HG02610 (cell line): ENCODE results near the gene TP63.

Experiments
- ATAC-seq: cut with Tn5 transposase; IDR thresholded peaks from one replicate; pipeline ENCODE4 v1.9.1; 2021; ENCODE audit warnings: mild to moderate bottlenecking, moderate library complexity; ENCODE audit not compliant: unreplicated experiment

Gene TP63

GRCh38 chr3:189680723-189681122 is 49.5 kb downstream of the TP63 start:
- no peak for ATAC-seq

- no peak for ATAC-seq
Observed at GRCh38 chr3:189683546-189684255, 52.5 kb downstream of the TP63 start.

DNA sequence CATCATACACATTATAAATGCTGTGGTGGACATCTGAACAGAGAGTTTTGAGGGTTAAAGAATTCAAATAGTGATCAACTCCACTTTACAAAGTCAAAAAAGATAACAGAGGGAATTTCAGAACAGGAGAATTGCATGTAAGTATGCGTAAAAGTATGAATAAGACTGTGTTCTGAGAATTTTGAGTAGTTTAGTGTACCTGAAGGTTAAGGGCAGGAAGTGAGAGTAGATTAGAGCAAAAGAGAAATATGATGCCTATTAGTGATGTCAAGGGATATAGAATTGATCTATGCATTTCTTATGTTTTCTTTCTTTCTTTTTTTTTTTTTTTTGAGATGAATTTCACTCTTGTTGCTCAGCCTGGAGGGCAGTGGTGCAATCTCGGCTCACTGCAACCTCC is 53.1 kb downstream of the TP63 start:
- ATAC-seq: no peak

- no peak for ATAC-seq
Observed at GRCh38 chr3:189685291-189685690, 54.1 kb downstream of the TP63 start.

GRCh38 chr3:189685860-189686259 is 54.7 kb downstream of the TP63 start:
- ATAC-seq: no peak

DNA sequence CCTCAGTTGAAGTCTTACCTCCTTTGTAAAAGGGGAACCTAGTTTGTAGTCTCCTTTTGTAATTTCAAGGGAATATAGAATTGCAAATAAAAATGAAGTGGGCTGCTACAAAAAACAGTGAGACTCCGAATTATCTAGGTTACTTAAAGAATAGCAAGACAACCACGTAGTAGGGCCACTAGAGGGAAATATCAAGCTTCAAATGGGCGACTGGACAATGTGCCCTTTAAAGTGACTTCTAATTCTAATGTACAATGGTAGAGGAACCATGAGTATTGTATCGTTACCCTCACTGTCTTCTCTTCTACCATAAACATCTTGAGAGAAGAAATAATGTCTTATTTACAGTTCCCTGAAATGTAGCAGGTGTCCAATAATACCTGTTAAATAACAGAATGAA is 56.3 kb downstream of the TP63 start:
- no peak for ATAC-seq

GRCh38 chr3:189688262-189688661 is 57.1 kb downstream of the TP63 start:
- ATAC-seq: no peak

DNA sequence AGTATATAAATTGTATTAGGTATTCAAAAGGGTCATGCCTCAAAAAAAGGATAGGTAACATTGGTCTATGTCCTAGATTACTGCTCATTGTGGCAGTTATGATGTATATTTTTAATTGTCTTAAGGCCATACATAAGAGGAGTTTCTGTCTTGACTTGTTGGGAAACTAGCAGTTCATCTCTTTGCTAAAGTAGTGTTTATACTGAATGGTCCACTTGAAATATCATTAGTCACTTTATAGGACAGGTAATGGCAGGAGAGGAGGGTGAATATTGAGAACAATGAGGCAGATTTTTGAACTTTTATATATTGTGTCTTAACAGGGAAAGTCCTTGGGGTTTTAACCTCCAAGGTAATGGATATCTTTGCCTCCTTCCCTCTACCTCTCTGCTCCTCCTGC is 58.4 kb downstream of the TP63 start:
- ATAC-seq: no peak

- ATAC-seq: no peak
Observed at GRCh38 chr3:189690237-189690636, 59.0 kb downstream of the TP63 start.

DNA sequence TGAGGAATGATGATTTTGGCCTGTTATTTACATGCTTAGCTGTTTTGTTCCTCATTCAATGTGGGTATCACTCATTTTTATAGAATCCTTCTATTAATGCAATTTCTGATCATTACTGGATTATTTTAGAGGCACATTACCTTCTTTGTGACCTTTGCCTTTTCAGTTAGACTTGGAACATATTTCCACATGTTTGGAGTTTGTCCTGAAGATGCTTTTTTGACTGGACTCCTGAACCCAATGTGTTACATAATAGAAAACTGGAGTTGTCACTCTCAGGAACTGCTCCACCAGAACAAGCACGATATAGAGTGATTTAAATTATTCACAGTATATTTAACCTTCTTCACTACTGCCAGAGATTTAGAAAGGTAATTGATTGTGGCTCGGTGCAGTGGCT is 59.5 kb downstream of the TP63 start:
- ATAC-seq: no peak

GRCh38 chr3:189695400-189695799 is 64.2 kb downstream of the TP63 start:
- ATAC-seq: no peak

DNA sequence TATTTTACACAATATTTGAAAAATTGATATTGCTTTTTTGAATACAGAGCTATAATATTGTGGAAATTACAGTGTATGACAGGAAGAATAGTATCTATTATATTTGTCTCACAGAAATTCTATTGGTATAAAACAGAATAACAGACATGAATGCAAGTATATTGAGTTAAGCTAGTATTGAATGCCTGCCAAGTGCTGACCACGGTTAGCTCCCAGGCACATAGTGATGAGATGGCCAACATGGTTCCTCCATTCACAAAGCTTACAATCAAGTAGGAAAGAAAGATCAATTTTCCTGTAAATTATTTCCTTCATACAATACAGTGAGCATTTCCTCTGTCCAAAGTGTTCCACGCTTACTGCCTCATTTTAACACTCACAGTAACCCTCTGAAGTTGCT is 67.6 kb downstream of the TP63 start:
- no peak for ATAC-seq

- ATAC-seq: no peak
Observed at GRCh38 chr3:189699885-189700284, 68.7 kb downstream of the TP63 start.

GRCh38 chr3:189702066-189702646 is 71.0 kb downstream of the TP63 start:
- ATAC-seq: no peak

DNA sequence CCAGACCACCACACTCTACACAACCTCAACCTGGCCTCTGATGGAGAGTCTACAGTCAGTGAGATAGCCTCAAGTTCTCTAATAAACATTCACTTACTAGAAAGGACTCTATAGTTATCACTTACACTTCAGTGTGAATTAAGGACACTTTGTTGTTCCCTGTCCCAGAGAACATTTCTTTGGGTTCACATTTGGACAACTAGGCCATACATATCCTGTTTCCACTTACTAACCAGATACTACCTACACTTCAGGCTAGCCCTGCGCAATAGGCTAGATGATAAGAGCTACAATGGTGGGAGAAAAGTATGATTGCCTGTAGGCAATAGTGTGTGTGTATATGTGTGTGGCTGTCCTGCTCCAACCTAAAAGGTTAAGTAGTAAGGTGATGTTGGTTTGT is 72.7 kb downstream of the TP63 start:
- ATAC-seq: no peak

- ATAC-seq: no peak
Observed at GRCh38 chr3:189708375-189708774, 77.2 kb downstream of the TP63 start.

DNA sequence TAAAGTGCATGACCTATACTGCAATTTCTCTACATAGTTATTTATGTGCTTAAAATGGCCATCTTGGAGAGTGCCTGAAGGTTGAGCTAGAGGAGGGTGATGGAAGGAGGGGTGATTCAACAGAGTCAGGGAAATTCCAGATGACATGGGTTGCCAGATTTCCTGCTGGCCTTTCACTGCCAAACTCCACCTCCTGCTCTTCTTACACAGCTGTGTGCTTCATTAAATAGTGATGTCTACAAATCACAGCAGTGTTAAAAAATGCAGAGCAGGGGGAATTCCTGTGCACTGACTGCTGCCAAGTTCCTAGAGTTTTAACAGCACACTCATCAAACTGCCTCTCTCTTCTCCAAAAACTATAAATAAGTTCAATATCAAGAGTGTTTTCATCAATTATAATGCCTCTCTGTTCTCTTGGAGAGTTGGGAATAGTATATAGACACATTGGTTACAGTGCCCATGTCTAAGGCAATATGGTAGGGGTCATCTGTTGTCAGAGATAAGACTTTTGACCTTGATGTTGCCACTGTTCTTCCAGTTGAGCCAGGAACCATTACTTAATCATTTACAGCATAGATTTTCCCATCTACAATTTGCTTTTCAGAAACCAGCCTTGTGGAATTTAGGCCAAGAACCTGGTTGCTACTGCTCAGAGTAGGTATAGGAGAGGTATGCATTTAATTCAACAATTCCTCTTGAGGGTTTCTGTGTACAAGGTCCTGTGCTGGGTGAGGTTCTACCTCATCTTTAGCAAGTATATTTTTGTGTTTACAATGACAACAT is 79.6 kb downstream of the TP63 start:
- peak; percentile 65 for ATAC-seq

GRCh38 chr3:189712906-189713483 is 81.8 kb downstream of the TP63 start:
- no peak for ATAC-seq

DNA sequence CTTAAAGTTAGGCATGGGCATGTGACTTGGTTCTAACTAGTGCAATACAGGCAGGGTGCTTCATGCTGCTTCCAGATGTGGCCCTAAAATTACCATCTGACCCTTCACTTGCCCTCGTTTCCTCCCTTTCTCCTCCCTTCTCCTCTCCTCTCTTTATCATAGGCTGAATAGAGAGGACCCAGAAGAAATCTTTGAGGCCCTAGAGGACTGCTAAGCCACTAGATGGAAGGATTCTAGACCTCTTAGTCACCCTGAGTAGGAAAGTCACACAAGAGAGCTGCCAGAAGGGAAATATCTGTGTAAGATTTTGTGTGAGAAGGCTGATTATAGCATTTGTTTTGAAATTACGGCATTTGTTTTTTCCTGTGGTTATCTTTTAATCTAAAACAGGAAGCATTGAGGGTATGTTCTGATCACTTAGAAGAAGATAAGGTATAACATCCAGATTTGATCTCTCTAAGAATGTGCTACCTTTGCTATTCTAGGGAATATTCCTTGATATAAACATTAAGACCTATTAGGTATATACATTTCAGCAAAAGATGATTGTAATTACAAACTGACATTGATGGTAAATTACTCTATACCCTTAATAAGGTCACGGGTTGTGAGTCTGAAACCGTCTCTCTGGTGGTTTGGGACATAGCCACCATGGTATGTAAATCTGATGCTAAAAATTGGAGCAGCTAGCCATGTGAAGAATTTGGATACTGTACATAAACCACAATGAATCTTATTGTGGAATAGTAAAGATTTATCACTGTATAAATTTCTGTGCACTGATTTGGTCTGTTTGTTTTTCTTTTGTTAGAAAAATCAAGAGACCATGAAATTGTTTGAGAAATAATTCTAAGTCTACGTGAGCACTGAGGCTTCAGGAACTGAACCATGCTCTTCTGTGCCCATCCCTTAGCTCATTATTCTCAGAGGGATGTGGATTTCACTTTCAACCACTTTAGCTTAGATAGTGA is 84.1 kb downstream of the TP63 start:
- ATAC-seq: no peak

DNA sequence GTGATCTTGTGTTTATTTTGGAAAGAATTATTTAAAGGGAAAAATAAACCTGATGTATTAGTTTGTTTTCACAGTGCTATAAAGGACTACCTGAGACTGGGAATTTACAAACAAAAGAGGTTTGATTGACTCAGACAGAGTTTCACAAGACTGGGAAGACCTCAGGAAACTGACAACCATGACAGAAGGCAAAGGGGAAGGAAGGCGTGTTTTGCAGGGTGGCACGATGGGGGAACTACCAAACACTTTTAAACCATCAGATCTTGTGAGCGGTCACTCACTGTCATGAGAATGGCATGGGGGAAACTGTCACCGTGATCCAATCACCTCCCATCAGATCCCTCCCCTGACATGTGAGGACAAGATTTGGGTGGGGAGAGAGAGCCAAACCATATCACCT is 87.0 kb downstream of the TP63 start:
- no peak for ATAC-seq
